GM20431 (cell line): ENCODE data around the gene TSPAN15.
"Not testable (repeated sequence)": the region's sequence is repeated elsewhere in the genome, so short reads cannot be mapped to it uniquely, and the experiment has no call there.

ENCODE experiments used
- in situ Hi-C: fragments of 300-500 bp; cut with MseI, MboI; formaldehyde crosslinking; loops from one replicate; pipeline ENCODE4 v1.15.0; 2020; ENCODE audit warnings: low sequenced_read_pairs; ENCODE audit not compliant: unreplicated experiment

Gene TSPAN15

DNA sequence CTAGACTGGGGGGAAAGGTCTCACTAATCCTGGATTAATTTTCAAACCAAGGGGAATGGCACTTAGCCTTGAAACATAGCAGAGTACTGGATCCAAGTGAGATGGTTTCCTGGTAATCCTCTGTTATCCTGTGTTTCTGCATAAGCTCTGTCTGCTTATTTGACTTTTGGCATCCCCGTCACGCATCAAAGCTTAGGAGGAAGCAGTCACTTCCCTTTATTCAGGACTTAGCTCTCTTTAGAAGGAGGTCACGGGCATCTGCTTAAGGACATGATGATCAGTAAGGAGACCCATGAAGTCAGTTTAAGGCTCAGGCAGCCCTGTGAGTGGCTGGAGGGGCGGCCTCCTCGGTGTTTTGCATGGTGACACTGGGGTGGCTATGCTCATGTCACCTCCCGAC is 30.0 kb downstream of the TSPAN15 start:
- in situ Hi-C loops, result no loop called here

GRCh38 chr10:69481811-69482524 is 30.7 kb downstream of the TSPAN15 start:
- in situ Hi-C loops, result no loop called here

DNA sequence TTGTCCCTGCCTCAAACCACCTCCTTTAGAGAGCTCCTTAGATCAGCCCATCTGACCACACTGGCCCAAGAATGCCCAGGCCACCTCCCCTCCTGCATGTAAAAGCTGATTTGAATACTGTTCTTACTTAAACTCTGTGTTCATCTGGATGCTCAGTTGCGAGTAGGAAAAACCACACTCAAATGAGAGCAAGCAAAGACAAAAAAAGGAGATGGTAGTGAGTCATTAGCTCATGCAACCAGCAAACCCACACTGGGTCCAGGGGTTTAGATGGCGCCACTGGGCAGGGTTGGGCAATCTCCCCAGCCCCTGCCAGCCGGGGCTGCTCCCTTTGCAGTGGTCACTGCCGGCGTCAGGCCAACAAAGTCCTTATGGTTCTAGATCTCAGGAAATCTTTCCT is 32.7 kb downstream of the TSPAN15 start:
- in situ Hi-C loops, result no loop called here

GRCh38 chr10:69484736-69485135 is 33.5 kb downstream of the TSPAN15 start:
- in situ Hi-C loops, result no loop called here

DNA sequence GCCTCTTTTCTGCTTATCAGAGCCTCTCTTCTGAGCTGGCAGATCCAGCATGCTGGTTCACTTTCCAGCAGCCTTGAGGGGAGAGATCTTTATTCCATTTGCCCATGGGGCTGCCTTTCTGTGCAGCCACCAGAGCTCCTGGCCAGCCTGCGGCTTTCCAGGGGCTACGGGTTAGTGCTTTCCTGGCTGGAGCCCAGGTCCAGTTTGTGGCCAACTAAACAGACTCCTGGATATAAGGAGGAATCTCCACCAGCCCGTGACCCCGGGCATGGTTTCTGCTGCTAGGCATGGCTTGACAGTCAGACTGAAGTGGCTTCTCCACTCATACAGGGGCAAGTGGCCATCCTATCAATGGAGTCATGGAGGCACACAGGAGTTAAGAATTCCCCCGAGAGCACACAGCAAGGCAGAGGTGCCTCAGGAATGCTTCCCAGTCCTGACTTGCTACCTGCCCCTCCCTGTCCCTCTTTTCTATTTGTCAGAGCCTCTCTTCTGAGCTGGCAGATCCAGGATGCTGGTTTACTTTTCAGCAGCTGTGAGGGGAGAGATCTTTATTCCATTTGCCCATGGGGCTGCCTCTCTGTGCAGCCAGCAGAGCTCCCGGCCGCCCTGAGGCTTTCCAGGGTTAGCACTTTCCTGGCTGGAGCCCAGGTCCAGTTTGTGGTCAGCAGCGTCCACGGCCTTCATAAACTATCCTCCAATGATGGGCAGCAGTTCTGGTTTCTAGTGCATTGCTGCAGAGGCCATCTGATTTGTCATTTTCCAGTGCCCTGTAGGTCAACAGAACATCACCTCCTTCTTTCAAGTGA is 35.9 kb downstream of the TSPAN15 start:
- in situ Hi-C loops, result no loop called here

- in situ Hi-C loops, result not testable (repeated sequence)
Observed at GRCh38 chr10:69488149-69488844, 37.0 kb downstream of the TSPAN15 start.

DNA sequence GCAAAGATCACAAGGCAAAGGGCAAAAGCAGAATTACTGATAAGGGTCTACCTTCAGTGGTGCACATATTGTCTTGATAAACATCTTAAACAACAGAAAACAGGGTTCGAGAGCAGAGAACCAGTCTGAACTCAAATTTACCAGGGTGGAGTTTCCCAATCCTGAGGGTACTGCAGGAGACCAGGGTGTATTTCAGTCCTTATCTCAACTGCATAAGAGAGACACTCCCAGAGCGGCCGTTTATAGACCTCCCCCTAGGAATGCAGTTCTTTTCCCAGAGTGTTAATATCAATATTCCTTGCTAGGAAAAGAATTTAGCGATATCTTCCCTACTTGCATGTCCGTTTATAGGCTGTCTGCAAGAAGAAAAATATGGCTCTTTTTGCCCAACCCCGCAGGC is 37.6 kb downstream of the TSPAN15 start:
- in situ Hi-C loops, result not testable (repeated sequence)

DNA sequence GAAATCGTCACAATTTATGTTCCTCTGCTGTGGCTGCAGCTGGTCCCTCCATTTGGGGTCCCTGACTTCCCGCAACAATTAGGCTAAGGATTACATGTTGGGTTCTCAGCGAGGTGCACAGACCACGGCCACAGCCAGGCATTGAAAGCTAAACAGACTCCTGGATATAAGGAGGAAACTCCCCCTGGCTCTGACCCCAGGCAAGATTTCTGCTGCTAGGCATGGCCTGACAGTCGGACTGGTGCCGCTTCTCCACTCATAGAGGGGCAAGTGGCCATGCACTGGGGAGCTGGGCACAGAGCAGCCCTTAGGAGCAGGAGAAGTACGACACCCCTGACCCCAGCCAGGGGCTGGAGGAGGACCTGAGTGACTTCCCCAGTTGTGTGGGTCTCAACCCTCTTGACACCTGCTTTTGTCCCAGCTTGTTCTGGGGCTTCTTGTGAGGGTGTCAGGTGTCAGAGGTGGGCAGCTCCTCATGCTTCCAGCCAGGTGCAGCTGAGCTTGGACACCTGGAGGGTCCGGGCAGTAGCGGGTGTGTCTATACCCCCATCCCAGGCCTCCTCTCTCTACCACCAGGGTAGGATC is 38.3 kb downstream of the TSPAN15 start:
- in situ Hi-C loops, result no loop called here

DNA sequence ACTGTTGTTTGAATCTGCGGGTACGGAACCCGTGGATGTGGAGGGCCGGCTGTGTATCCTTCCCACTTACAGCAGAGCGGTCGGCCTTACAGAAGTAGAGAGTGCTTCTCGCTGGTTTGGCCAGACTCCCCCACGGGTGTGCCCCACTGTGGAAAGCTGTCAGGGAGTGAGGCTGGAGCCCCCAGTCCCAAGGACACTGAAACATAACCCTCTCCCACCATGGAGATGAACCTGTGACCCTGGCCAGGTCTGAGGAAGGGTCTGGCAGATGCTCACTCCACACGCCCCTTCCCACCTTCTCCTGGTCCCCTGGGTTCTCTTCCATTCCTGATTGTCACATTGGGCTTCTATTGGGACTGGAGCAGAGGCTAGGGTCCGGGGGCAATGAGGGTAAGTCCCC is 39.6 kb downstream of the TSPAN15 start:
- in situ Hi-C loops, result no loop called here

GRCh38 chr10:69491611-69492010 is 40.3 kb downstream of the TSPAN15 start:
- in situ Hi-C loops, result no loop called here

DNA sequence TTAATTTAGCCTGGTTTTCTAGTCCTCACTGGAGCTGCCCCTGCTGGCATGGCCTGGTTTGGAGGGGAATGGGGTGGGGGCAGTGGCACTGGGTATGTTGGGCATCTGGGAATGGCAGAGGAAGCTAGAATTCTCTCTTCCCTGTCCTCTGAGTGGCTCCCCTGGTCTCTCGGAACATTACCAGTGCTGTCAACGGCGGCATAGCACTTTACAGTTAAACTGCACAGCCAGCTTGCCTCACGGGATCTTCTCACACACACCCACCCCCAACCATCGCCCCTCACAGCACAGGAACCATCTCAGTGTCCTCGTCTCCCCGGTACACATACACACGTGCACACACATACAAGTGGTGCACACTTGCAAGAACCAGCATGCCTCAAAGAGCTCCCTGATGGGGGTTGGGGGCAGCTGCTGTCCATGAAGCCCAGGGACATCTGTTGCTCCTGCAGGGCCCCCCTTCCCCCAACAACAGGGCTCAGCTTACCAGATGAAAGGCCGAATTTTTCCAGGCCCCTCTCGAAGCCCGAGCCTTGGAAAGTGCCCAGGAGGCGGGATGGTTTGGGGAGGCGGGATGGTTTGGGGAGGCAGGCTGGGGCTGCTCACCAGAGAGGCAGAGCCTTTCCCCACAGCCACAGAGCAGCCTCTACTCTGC is 41.0 kb downstream of the TSPAN15 start:
- in situ Hi-C loops, result no loop called here

- in situ Hi-C loops, result no loop called here
Observed at GRCh38 chr10:69492746-69493462, 41.6 kb downstream of the TSPAN15 start.

DNA sequence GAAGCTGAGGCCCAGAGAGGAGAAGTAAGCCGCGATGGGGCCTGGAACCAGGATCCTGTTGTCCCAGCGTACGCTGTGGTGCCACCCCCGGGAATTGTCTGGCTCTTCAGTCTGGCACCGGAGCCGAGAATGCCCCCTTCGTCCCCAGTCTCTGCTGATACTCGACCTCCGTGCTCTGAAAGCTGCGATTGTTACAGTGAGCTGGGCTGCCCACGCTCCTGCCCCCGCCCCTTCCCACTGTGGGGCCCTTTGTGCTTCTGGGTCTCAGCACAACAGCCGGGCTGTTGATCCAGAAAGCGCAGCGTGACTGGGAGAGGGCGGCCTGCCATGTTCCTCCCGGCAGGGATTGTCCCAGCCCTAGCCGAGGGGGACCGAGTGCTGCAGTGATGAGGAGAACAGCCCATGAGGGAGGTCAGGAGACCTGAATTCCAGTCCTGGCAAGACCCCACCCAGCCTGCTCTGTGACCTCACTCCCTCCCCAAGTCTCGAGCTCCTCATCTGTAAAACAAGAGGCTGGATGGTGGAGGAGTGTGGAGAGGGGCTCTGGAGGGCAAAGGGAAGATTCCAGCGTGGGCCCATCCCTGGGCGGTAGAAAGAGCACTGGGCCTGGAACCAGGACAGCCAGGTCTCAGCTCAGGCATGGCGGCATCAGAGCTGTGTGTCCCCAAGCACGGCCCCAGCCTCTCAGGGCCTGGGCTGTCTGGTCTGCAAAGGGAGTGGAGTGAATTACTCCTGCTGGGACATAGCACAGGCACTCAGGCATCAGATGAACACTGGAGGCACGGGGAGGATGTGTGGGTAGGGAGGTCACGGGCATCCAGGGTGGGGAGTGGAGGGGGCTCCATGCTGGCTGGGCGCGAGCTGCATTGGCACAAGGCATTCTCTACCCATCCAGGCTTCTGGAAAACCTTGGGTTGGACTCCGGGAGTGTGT is 43.6 kb downstream of the TSPAN15 start:
- in situ Hi-C loops, result no loop called here

DNA sequence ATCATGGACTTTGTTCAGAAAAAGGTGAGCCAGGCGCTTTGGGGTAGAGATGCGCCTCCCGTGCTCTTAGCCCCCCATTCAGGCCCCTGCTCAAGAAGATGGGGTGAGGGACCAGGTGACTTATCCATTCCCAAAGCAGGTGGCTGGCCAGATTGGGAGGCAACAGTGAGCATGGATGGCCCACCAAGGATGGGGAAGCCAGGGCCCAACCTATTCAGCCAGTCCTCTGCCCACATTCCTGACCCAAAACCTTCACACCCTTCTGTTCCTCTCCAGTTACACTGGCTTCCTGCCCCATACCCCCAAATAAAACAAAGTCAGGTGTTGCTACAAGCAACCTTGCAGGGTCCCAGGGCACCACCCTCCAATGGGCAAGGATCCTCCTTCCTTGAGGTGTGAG is 44.4 kb downstream of the TSPAN15 start:
- in situ Hi-C loops, result no loop called here

GRCh38 chr10:69496352-69497230 is 45.3 kb downstream of the TSPAN15 start:
- in situ Hi-C loops, result no loop called here

DNA sequence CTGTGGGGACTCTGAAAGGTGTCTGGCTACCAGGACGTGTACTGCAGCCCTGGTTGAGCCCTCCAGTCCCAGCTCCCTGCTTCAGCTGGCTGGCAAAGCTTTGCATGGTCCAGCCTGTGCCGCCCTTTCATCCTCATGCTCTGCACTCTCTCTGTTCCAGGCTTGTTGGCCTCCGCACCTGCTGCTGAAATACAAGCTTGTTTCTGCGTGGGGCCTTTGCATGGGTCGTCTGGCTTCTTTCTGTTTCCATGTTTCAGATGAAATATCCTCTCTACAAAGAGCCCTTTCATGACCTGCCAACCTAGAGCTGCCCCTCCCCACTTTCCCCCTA is 45.9 kb downstream of the TSPAN15 start:
- in situ Hi-C loops, result no loop called here

GRCh38 chr10:69497611-69498390 is 46.5 kb downstream of the TSPAN15 start:
- in situ Hi-C loops, result no loop called here
